GM23338 (cell line): Measurements from ENCODE around the gene KDM4B. TPM values are rescaled to one million over a fixed set of nuclear protein-coding genes. Genes with fewer than 3 reads are reported as not detected.

Experiments used
- ATAC-seq: fragments of 200-7000 bp; cut with Tn5 transposase; 3 replicates; pipeline ENCODE4 v1.9.1; 2020
- DNase-seq: peaks from one replicate; pipeline ENCODE4 v3.0.0-alpha.2; 2015; ENCODE audit warnings: low spot score
- H2AFZ ChIP-seq: fragments of 200-600 bp; sonication (generic); 2 replicates; pipeline ENCODE4 v1.8.0; 2016; ENCODE audit warnings: antibody characterized with exemption, mild to moderate bottlenecking, moderate library complexity
- H3F3A ChIP-seq: fragments of 200-600 bp; sonication (generic); replicated peaks from 2 replicates; pipeline ENCODE4 v1.8.0; 2017; ENCODE audit warnings: antibody characterized with exemption, mixed run types, low read depth
- H3K27ac ChIP-seq: fragments of 200-600 bp; sonication (generic); 2 replicates; pipeline ENCODE4 v1.6.1; 2016; ENCODE audit warnings: low read depth
- H3K27me3 ChIP-seq: fragments of 200-600 bp; sonication (generic); 2 replicates; pipeline ENCODE4 v1.8.0; 2016; ENCODE audit warnings: mild to moderate bottlenecking, mixed run types, moderate library complexity; ENCODE audit not compliant: insufficient read depth
- H3K36me3 ChIP-seq: fragments of 200-600 bp; sonication (generic); 2 replicates; pipeline ENCODE4 v1.8.0; 2016; ENCODE audit warnings: mild to moderate bottlenecking; ENCODE audit not compliant: insufficient read depth
- H3K4me1 ChIP-seq: fragments of 200-600 bp; sonication (generic); 2 replicates; pipeline ENCODE4 v1.8.0; 2016; ENCODE audit warnings: mild to moderate bottlenecking, moderate library complexity; ENCODE audit not compliant: insufficient read depth
- H3K4me2 ChIP-seq: fragments of 200-600 bp; sonication (generic); 2 replicates; pipeline ENCODE4 v1.7.1; 2017; ENCODE audit warnings: mixed run types
- H3K4me3 ChIP-seq: fragments of 200-600 bp; sonication (generic); 2 replicates; pipeline ENCODE4 v1.6.1; 2016; ENCODE audit warnings: mixed run types
- H3K79me2 ChIP-seq: fragments of 200-600 bp; sonication (generic); replicated peaks from 2 replicates; pipeline ENCODE4 v1.8.0; 2017; ENCODE audit warnings: mild to moderate bottlenecking; ENCODE audit not compliant: insufficient read depth
- H3K9me2 ChIP-seq: fragments of 200-600 bp; sonication (generic); 2 replicates; pipeline ENCODE4 v1.8.0; 2017; ENCODE audit not compliant: insufficient read depth
- H4K20me1 ChIP-seq: fragments of 200-600 bp; sonication (generic); replicated peaks from 2 replicates; pipeline ENCODE4 v1.8.0; 2017; ENCODE audit warnings: mild to moderate bottlenecking; ENCODE audit not compliant: insufficient read depth
- H3K27ac Mint-ChIP-seq: 2 replicates; pipeline ENCODE4 v1.8.0; 2020; ENCODE audit warnings: inconsistent platforms, mild to moderate bottlenecking, moderate library complexity, mixed read lengths
- H3K27me3 Mint-ChIP-seq: 3 replicates; pipeline ENCODE4 v1.8.0; 2022; ENCODE audit warnings: low read depth, mild to moderate bottlenecking, moderate library complexity, mixed read lengths, inconsistent platforms; ENCODE audit not compliant: insufficient read depth, poor library complexity
- H3K36me3 Mint-ChIP-seq: 3 replicates; pipeline ENCODE4 v1.8.0; 2021; ENCODE audit warnings: low read depth, mild to moderate bottlenecking, inconsistent platforms, moderate library complexity, mixed read lengths
- H3K4me1 Mint-ChIP-seq: 3 replicates; pipeline ENCODE4 v1.8.0; 2020; ENCODE audit warnings: mild to moderate bottlenecking, inconsistent platforms, mixed read lengths
- H3K4me3 Mint-ChIP-seq: 3 replicates; pipeline ENCODE4 v1.8.0; 2021; ENCODE audit warnings: moderate library complexity, mild to moderate bottlenecking, inconsistent platforms, mixed read lengths
- H3K9me3 Mint-ChIP-seq: 3 replicates; pipeline ENCODE4 v1.8.0; 2020; ENCODE audit warnings: moderate library complexity, mild to moderate bottlenecking, inconsistent platforms, mixed read lengths
- CREB1 ChIP-seq: fragments of 250-450 bp; sonication (Bioruptor Pico); IDR thresholded peaks from 2 replicates; pipeline ENCODE4 v1.5.0; 2020; ENCODE audit warnings: low read depth, mild to moderate bottlenecking, moderate library complexity
- CTCF ChIP-seq, 2 experiments: fragments of 200-600 bp in 1 of 2; sonication (generic) in 1 of 2; conservative IDR thresholded peaks; 2 replicates each; pipeline versions ENCODE4 v1.5.1 to v1.6.1; 2016 to 2017; ENCODE audit warnings: antibody characterized with exemption in 2 of 2, low read depth in 2 of 2, mild to moderate bottlenecking in 2 of 2, moderate library complexity in 1 of 2
- ETS1 ChIP-seq: IDR thresholded peaks from 2 replicates; pipeline ENCODE4 v1.6.1; 2016; ENCODE audit warnings: antibody characterized with exemption
- EZH2phosphoT487 ChIP-seq: fragments of 200-600 bp; sonication (generic); IDR thresholded peaks from one replicate; pipeline ENCODE4 v1.8.1; 2018; ENCODE audit warnings: antibody characterized with exemption; ENCODE audit not compliant: unreplicated experiment
- JUNB ChIP-seq: IDR thresholded peaks from one replicate; pipeline ENCODE4 v1.6.1; 2016; ENCODE audit warnings: antibody characterized with exemption; ENCODE audit not compliant: unreplicated experiment
- REST ChIP-seq: IDR thresholded peaks from one replicate; pipeline ENCODE4 v1.6.1; 2018; ENCODE audit warnings: antibody characterized with exemption; ENCODE audit not compliant: unreplicated experiment
- ZNF462 ChIP-seq: fragments of 250-450 bp; sonication (Bioruptor Pico); IDR thresholded peaks from 2 replicates; pipeline ENCODE4 v1.5.0; 2020; ENCODE audit warnings: mild to moderate bottlenecking, moderate library complexity
- polyA plus RNA-seq: library from polyadenylated mRNA; unstranded; fragments of >200 nt; fragmentation: Nextera tagmentation; extraction: Ambion mirVana; gene quantifications from 2 replicates; pipeline ENCODE4 v1.2.1, GENCODE V29; 2016
- total RNA-seq: library from RNA; depleted of rRNA; stranded (reverse); fragments of >200 nt; shearing (Covaris generic); gene quantifications from 2 replicates; pipeline ENCODE4 v1.2.3, GENCODE V29; 2014

KDM4B gene
- total and polyA plus RNA-seq, 2 experiments from 2014 or later: 9.1 to 27.6 TPM

- peaks cover 11% of the 10 kb centered on the region for H3K27me3 Mint-ChIP-seq
- H3K9me3 Mint-ChIP-seq: peaks cover 11% of the 10 kb centered on the region
- Histone ChIP-seq H3K79me2 (no peaks in the 10 kb centered on the region), H3K4me3 (no peak overlapping the region), H3K27ac (no peak overlapping the region), H3K36me3 (0 out of 2 replicates have a peak, but pooled peaks cover 6% of the 10 kb centered on the region), H4K20me1 (no peaks in the 10 kb centered on the region; the same call in none of the 2 replicates), H3F3A (no peaks in the 10 kb centered on the region), H2AFZ (no peak overlapping the region), H3K4me1 (peaks cover 2% of the 10 kb centered on the region; the same call in 1 of the 2 replicates), H3K4me2 (no peak overlapping the region), H3K27me3 (no peaks in the 10 kb centered on the region), H3K9me2 (no peaks in the 10 kb centered on the region)
- H3K4me1 Mint-ChIP-seq: peaks cover 4% of the 10 kb centered on the region
- TF ChIP-seq REST (no peak), ZNF462 (CRISPR knock-in tag) (no peak), ETS1 (no peak), JUNB (no peak), CREB1 (CRISPR knock-in tag) (no peak), CTCF (conservative IDR thresholded peaks at IDR 0.05; ENCODE audit: low read depth in 2 of 2) (no peak), EZH2phosphoT487 (no peak)
- H3K4me3 Mint-ChIP-seq: no peak overlapping the region
- DNase-seq (no peak), ATAC-seq (no peak)
- no peak overlapping the region for H3K27ac Mint-ChIP-seq
- peaks cover 27% of the 10 kb centered on the region for H3K36me3 Mint-ChIP-seq
These were observed 96.0 kb downstream of the KDM4B start for GRCh38 chr19:5064896-5065295.
